ENCODE measurements around the gene RMDN2. TPM values are rescaled to one million over a fixed set of nuclear protein-coding genes. Genes with fewer than 3 reads are reported as not detected.

The RMDN2 gene
- polyA plus RNA-seq, 1 donor (not counting 4 experiments of a cell fraction or from before 2014, with no cell fraction given): 9.3 TPM

DNA sequence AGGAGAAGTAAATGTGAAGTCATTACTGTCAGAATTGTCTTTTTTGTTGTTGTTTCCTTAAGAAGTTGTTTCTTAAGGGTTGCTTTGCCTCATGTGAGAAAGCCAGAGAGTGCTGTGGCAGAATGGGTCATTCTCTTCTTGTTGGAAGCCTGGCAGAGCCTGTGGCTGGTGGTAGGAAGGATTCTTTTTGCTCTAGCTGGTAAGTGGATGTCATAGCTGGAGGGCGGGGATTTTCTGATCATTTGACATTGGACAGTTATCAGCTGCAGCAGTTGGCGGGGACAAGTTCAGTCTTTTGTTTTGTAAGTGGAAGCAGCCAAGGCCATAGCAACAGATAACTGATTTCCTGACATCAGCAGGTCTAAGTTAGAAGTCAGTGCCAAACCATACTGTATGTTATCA lies 5.5 kb upstream of the RMDN2 start:
- DNase-seq (ENCODE audit: low read depth, low spot score) (no peak), FAIRE-seq (no peak)
- no peak for TF ChIP-seq EZH2 (IDR thresholded peaks at IDR 0.05; ENCODE audit: low read length)
- TF ChIP-seq, protein P1, sequence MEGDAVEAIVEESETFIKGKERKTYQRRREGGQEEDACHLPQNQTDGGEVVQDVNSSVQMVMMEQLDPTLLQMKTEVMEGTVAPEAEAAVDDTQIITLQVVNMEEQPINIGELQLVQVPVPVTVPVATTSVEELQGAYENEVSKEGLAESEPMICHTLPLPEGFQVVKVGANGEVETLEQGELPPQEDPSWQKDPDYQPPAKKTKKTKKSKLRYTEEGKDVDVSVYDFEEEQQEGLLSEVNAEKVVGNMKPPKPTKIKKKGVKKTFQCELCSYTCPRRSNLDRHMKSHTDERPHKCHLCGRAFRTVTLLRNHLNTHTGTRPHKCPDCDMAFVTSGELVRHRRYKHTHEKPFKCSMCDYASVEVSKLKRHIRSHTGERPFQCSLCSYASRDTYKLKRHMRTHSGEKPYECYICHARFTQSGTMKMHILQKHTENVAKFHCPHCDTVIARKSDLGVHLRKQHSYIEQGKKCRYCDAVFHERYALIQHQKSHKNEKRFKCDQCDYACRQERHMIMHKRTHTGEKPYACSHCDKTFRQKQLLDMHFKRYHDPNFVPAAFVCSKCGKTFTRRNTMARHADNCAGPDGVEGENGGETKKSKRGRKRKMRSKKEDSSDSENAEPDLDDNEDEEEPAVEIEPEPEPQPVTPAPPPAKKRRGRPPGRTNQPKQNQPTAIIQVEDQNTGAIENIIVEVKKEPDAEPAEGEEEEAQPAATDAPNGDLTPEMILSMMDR (optimal IDR thresholded peaks at IDR 0.05 in 1 of 3, IDR thresholded peaks at IDR 0.05 in 1 of 3, conservative IDR thresholded peaks at IDR 0.05 in 1 of 3; ENCODE audit: extremely low read depth in 1 of 3, insufficient read depth in 2 of 3, low read length in 3 of 3): no peak
- H3K9ac ChIP-seq (ENCODE audit: control insufficient read depth, extremely low read depth, insufficient read depth, low read length): no peak overlapping the region
- H4K20me1 ChIP-seq (ENCODE audit: control insufficient read depth, extremely low read depth, insufficient read depth, low read length): no peaks in the 10 kb centered on the region
- no peaks in the 10 kb centered on the region for H3K36me3 ChIP-seq (ENCODE audit: control insufficient read depth in 2 of 2, extremely low read depth in 1 of 2, insufficient read depth in 2 of 2, low read length in 2 of 2)
- dilution Hi-C loops (cut with MboI; ENCODE audit: extremely low pct_ligation_motif_present, low sequenced_read_pairs): no loop called here
- no peaks in the 10 kb centered on the region for H3K9me3 ChIP-seq (ENCODE audit: control insufficient read depth, low read depth, low read length)
- no peaks in the 10 kb centered on the region for H3K27me3 ChIP-seq (ENCODE audit: control insufficient read depth, extremely low read depth, insufficient read depth, low read length)
- H3K27ac ChIP-seq (ENCODE audit: control insufficient read depth, insufficient read depth, low read length): no peak overlapping the region
- H3K4me2 ChIP-seq (ENCODE audit: control insufficient read depth, extremely low read depth, insufficient read depth, low read depth, low read length): no peak overlapping the region
- H3K4me1 ChIP-seq (ENCODE audit: control insufficient read depth, extremely low read depth, insufficient read depth, low read length): peaks cover 24% of the 10 kb centered on the region
- H2AFZ ChIP-seq (ENCODE audit: control insufficient read depth, low read length): no peak overlapping the region
- no peaks in the 10 kb centered on the region for H3K9me1 ChIP-seq (ENCODE audit: control insufficient read depth, extremely low read depth, insufficient read depth, low read length)
- no peaks in the 10 kb centered on the region for H3K79me2 ChIP-seq (ENCODE audit: control insufficient read depth, insufficient read depth, low read length)
- no peak overlapping the region for H3K4me3 ChIP-seq (ENCODE audit: control insufficient read depth in 2 of 3, extremely low read depth in 1 of 3, insufficient read depth in 2 of 3, low read depth in 1 of 3, low read length in 3 of 3)

DNA sequence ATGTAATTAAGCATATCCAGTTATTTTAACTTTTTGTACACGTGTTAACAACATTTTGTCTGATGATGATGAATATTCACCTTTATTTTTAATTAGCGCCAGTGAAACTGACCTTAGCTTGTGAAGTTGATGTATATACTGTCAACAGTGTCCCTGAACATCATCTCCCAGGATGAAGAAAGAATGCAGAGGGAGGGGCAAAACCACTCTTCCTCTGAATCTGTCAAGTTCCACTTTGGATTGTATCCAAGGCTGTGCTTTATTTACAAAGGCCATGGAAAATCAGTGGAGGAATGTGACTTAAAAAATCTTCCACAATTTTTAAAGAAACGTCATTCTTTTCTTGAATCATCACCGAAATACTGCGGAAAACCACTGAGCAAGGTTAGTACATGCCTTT lies 4.5 kb upstream of the RMDN2 start:
- H3K36me3 ChIP-seq (ENCODE audit: control insufficient read depth in 2 of 2, extremely low read depth in 1 of 2, insufficient read depth in 2 of 2, low read length in 2 of 2): no peaks in the 10 kb centered on the region
- H3K9ac ChIP-seq (ENCODE audit: control insufficient read depth, extremely low read depth, insufficient read depth, low read length): no peak overlapping the region
- H3K4me3 ChIP-seq (ENCODE audit: control insufficient read depth in 2 of 3, extremely low read depth in 1 of 3, insufficient read depth in 2 of 3, low read depth in 1 of 3, low read length in 3 of 3): no peak overlapping the region
- peaks cover 24% of the 10 kb centered on the region for H3K4me1 ChIP-seq (ENCODE audit: control insufficient read depth, extremely low read depth, insufficient read depth, low read length)
- FAIRE-seq (no peak), DNase-seq (ENCODE audit: low read depth, low spot score) (no peak)
- no peak overlapping the region for H2AFZ ChIP-seq (ENCODE audit: control insufficient read depth, low read length)
- no peak for TF ChIP-seq EZH2 (IDR thresholded peaks at IDR 0.05; ENCODE audit: low read length)
- TF ChIP-seq, protein P1 (optimal IDR thresholded peaks at IDR 0.05 in 1 of 3, IDR thresholded peaks at IDR 0.05 in 1 of 3, conservative IDR thresholded peaks at IDR 0.05 in 1 of 3; ENCODE audit: extremely low read depth in 1 of 3, insufficient read depth in 2 of 3, low read length in 3 of 3): no peak
- H3K4me2 ChIP-seq (ENCODE audit: control insufficient read depth, extremely low read depth, insufficient read depth, low read depth, low read length): no peak overlapping the region
- no peaks in the 10 kb centered on the region for H3K9me3 ChIP-seq (ENCODE audit: control insufficient read depth, low read depth, low read length)
- no peak overlapping the region for H3K27ac ChIP-seq (ENCODE audit: control insufficient read depth, insufficient read depth, low read length)
- H4K20me1 ChIP-seq (ENCODE audit: control insufficient read depth, extremely low read depth, insufficient read depth, low read length): no peaks in the 10 kb centered on the region
- no peaks in the 10 kb centered on the region for H3K27me3 ChIP-seq (ENCODE audit: control insufficient read depth, extremely low read depth, insufficient read depth, low read length)
- H3K9me1 ChIP-seq (ENCODE audit: control insufficient read depth, extremely low read depth, insufficient read depth, low read length): no peaks in the 10 kb centered on the region
- dilution Hi-C loops (cut with MboI; ENCODE audit: extremely low pct_ligation_motif_present, low sequenced_read_pairs): no loop called here
- no peaks in the 10 kb centered on the region for H3K79me2 ChIP-seq (ENCODE audit: control insufficient read depth, insufficient read depth, low read length)

Measured in keratinocyte (primary cell).